PC-9 (cell line): Measurements from ENCODE around the gene AFAP1.

Experiments
- CTCF ChIP-seq: fragments of 200-600 bp; sonication (generic); conservative IDR thresholded peaks from 2 replicates; pipeline ENCODE4 v1.6.1; 2017; ENCODE audit warnings: mixed run types, antibody characterized with exemption, mild to moderate bottlenecking, moderate library complexity
- EZH2 ChIP-seq: fragments of 200-600 bp; sonication (generic); IDR thresholded peaks from 2 replicates; pipeline ENCODE4 v1.8.0; 2017; ENCODE audit warnings: antibody characterized with exemption, low read depth

GRCh38 chr4:7900334-7900909, 39.2 kb downstream of the AFAP1 start:
- TF ChIP-seq EZH2 (no peak), CTCF (no peak)
